IMR-90 (cell line): Measurements from ENCODE around the gene STOML1. TPM values are rescaled to one million over a fixed set of nuclear protein-coding genes. Genes with fewer than 3 reads are reported as not detected.

Source experiments
- ATAC-seq: fragments of 200-7000 bp; cut with Tn5 transposase; 2 replicates; pipeline ENCODE4 v1.9.1; 2020; ENCODE audit warnings: low read depth, mild to moderate bottlenecking, moderate library complexity
- BruUV-seq: library from RNA; stranded (reverse); fragments of 400-500 nt; replicated peaks from 2 replicates; lab custom pipeline; 2021; lab: Mats Ljungman, UMichigan
- CTCF ChIA-PET: fragments of 300-600 bp; formaldehyde crosslinking; extraction: SDS; loops from one replicate; lab custom pipeline; 2021; ENCODE audit warnings: antibody characterized with exemption; lab: Yijun Ruan, JAX
- POLR2A ChIA-PET: fragments of 300-600 bp; sonication (Branson Sonifier 250); formaldehyde crosslinking; loops from one replicate; lab custom pipeline; 2022; ENCODE audit warnings: antibody characterized with exemption; ENCODE audit not compliant: unreplicated experiment; lab: Charles Lee
- DNase-seq: peaks from one replicate; pipeline ENCODE4 v3.0.0; 2013
- H2AFZ ChIP-seq: replicated peaks from 2 replicates; pipeline ENCODE3; 2013; ENCODE audit warnings: low read length, mild to moderate bottlenecking; ENCODE audit not compliant: poor library complexity
- H2AK5ac ChIP-seq: 2 replicates; pipeline ENCODE4 v1.6.1; 2013; ENCODE audit warnings: low read depth, low read length, inconsistent platforms
- H2AK9ac ChIP-seq: replicated peaks from 2 replicates; pipeline ENCODE3; 2013; ENCODE audit warnings: mild to moderate bottlenecking, low read depth, low read length, moderate library complexity; ENCODE audit not compliant: poor library complexity
- H2BK120ac ChIP-seq: 2 replicates; pipeline ENCODE4 v1.6.1; 2013; ENCODE audit warnings: low read depth, low read length, inconsistent platforms
- H2BK15ac ChIP-seq: 3 replicates; pipeline ENCODE4 v1.6.1; 2013; ENCODE audit warnings: low read depth, low read length, inconsistent platforms
- H2BK20ac ChIP-seq: 2 replicates; pipeline ENCODE4 v1.6.1; 2013; ENCODE audit warnings: low read depth, mild to moderate bottlenecking, inconsistent platforms, low read length, moderate library complexity
- H2BK5ac ChIP-seq: 2 replicates; pipeline ENCODE4 v1.6.1; 2013; ENCODE audit warnings: mild to moderate bottlenecking, low read depth, low read length, inconsistent platforms; ENCODE audit not compliant: poor library complexity, severe bottlenecking
- H3K14ac ChIP-seq: replicated peaks from 2 replicates; pipeline ENCODE4 v1.6.1; 2013; ENCODE audit warnings: low read depth, low read length, inconsistent platforms
- H3K18ac ChIP-seq: 2 replicates; pipeline ENCODE4 v1.6.1; 2013; ENCODE audit warnings: low read depth, low read length, control low read depth
- H3K23ac ChIP-seq: 2 replicates; pipeline ENCODE4 v1.6.1; 2013; ENCODE audit warnings: low read depth, low read length, inconsistent platforms
- H3K27ac ChIP-seq: 2 replicates; pipeline ENCODE4 v1.5.1; 2013; ENCODE audit warnings: mild to moderate bottlenecking, control low read depth, low read length; ENCODE audit not compliant: insufficient read depth
- H3K27me3 ChIP-seq: 2 replicates; pipeline ENCODE4 v1.6.1; 2013; ENCODE audit warnings: low read length; ENCODE audit not compliant: control insufficient read depth, insufficient read depth
- H3K36me3 ChIP-seq: 2 replicates; pipeline ENCODE4 v1.6.1; 2013; ENCODE audit warnings: low read length, mixed read lengths; ENCODE audit not compliant: control insufficient read depth, insufficient read depth
- H3K4ac ChIP-seq: 2 replicates; pipeline ENCODE4 v1.6.1; 2013; ENCODE audit warnings: low read depth, low read length, inconsistent platforms
- H3K4me1 ChIP-seq: 2 replicates; pipeline ENCODE4 v1.6.1; 2013; ENCODE audit warnings: low read length, mixed read lengths; ENCODE audit not compliant: control insufficient read depth, insufficient read depth
- H3K4me2 ChIP-seq: 2 replicates; pipeline ENCODE4 v1.6.1; 2013; ENCODE audit warnings: low read depth, mild to moderate bottlenecking, control low read depth, low read length, moderate library complexity
- H3K4me3 ChIP-seq: 2 replicates; pipeline ENCODE4 v1.5.1; 2013; ENCODE audit warnings: low read depth, mild to moderate bottlenecking, control low read depth, low read length, moderate library complexity; ENCODE audit not compliant: insufficient read depth
- H3K56ac ChIP-seq: 2 replicates; pipeline ENCODE4 v1.6.1; 2013; ENCODE audit warnings: low read length, inconsistent platforms; ENCODE audit not compliant: insufficient read depth; ENCODE audit errors: extremely low read depth
- H3K79me1 ChIP-seq, 2 experiments: 2 replicates each; pipeline ENCODE4 v1.6.1; 2013; ENCODE audit warnings: low read length in 2 of 2, inconsistent platforms in 1 of 2, low read depth in 1 of 2
- H3K9ac ChIP-seq: 2 replicates; pipeline ENCODE4 v1.6.1; 2013; ENCODE audit warnings: low read depth, low read length, control low read depth
- H3K9me1 ChIP-seq: 2 replicates; pipeline ENCODE4 v1.6.1; 2013; ENCODE audit warnings: low read length, inconsistent platforms; ENCODE audit not compliant: insufficient read depth
- H3K9me3 ChIP-seq: 2 replicates; pipeline ENCODE4 v1.6.1; 2013; ENCODE audit warnings: low read length; ENCODE audit not compliant: control insufficient read depth, insufficient read depth
- H4K20me1 ChIP-seq: 2 replicates; pipeline ENCODE4 v1.6.1; 2013; ENCODE audit warnings: low read length, inconsistent platforms; ENCODE audit not compliant: insufficient read depth
- H4K5ac ChIP-seq: 2 replicates; pipeline ENCODE4 v1.6.1; 2013; ENCODE audit warnings: mild to moderate bottlenecking, low read depth, low read length, control low read depth
- H4K8ac ChIP-seq, 2 experiments: 2 replicates each; pipeline ENCODE4 v1.6.1; 2013; ENCODE audit warnings: low read depth in 2 of 2, low read length in 2 of 2, control low read depth in 1 of 2, inconsistent platforms in 1 of 2
- H4K91ac ChIP-seq: 2 replicates; pipeline ENCODE4 v1.6.1; 2013; ENCODE audit warnings: low read depth, low read length, inconsistent platforms; ENCODE audit not compliant: insufficient read depth
- BHLHE40 ChIP-seq: fragments of 150-350 bp; IDR thresholded peaks from 2 replicates; pipeline ENCODE4 v1.6.1; 2016; ENCODE audit warnings: mild to moderate bottlenecking, low read depth, low read length
- ELK1 ChIP-seq: fragments of 150-350 bp; IDR thresholded peaks from 2 replicates; pipeline ENCODE4 v1.6.1; 2016; ENCODE audit warnings: low read depth, mild to moderate bottlenecking, low read length, moderate library complexity, borderline replicate concordance
- FOS ChIP-seq: fragments of 150-350 bp; IDR thresholded peaks from 2 replicates; pipeline ENCODE4 v1.6.1; 2016; ENCODE audit warnings: low read depth, low read length
- MAZ ChIP-seq: IDR thresholded peaks from 2 replicates; pipeline ENCODE4 v1.6.1; 2012; ENCODE audit warnings: low read depth, mild to moderate bottlenecking, low read length, improper control_type of control experiment, moderate library complexity, borderline replicate concordance
- NFE2L2 ChIP-seq: fragments of 150-350 bp; IDR thresholded peaks from 2 replicates; pipeline ENCODE4 v1.6.1; 2016; ENCODE audit warnings: low read depth, mild to moderate bottlenecking, low read length
- POLR2A ChIP-seq: IDR thresholded peaks from 2 replicates; pipeline ENCODE4 v1.6.1; 2012; ENCODE audit warnings: mild to moderate bottlenecking, low read depth, low read length
- RAD21 ChIP-seq: IDR thresholded peaks from 2 replicates; pipeline ENCODE4 v1.6.1; 2012; ENCODE audit warnings: low read length, improper control_type of control experiment
- RCOR1 ChIP-seq: IDR thresholded peaks from 2 replicates; pipeline ENCODE4 v1.6.1; 2012; ENCODE audit warnings: mild to moderate bottlenecking, low read length, improper control_type of control experiment; ENCODE audit not compliant: insufficient replicate concordance
- RFX5 ChIP-seq: IDR thresholded peaks from 2 replicates; pipeline ENCODE4 v1.8.0; 2012; ENCODE audit warnings: low read depth, mild to moderate bottlenecking, low read length, moderate library complexity
- SMC3 ChIP-seq: fragments of 150-350 bp; IDR thresholded peaks from 2 replicates; pipeline ENCODE4 v1.6.1; 2016; ENCODE audit warnings: low read depth, mild to moderate bottlenecking, antibody characterized with exemption, low read length, moderate library complexity
- WGBS, 2 experiments: methylation state at CpG; one replicate each; pipeline versions ENCODE4 v1.1.5 to v1.1.7; 2013; ENCODE audit warnings: missing lambda C conversion rate in 2 of 2; ENCODE audit not compliant: insufficient read length in 1 of 2; ENCODE audit errors: extremely low coverage in 2 of 2; 5-methylcytosine and 5-hydroxymethylcytosine counted together
- dilution Hi-C: fragments of 300-500 bp; cut with HindIII; formaldehyde crosslinking; loops from one replicate; pipeline ENCODE4 v1.14.3; 2018; ENCODE audit warnings: low sequenced_read_pairs; ENCODE audit not compliant: unreplicated experiment
- in situ Hi-C: fragments of 300-500 bp; cut with MboI; formaldehyde crosslinking; loops from 3 replicates; pipeline ENCODE4 v1.14.3; 2019; ENCODE audit warnings: low sequenced_read_pairs, inconsistent platforms, mixed read lengths
- intact Hi-C: fragments of 100-400 bp; cut with micrococcal nuclease; formaldehyde crosslinking; loops from 2 replicates; pipeline ENCODE4 v1.10.0; 2022
- polyA plus RNA-seq, 3 experiments: library from polyadenylated mRNA; depleted of rRNA; stranded (reverse); fragments of >200 nt; gene quantifications; 2 replicates each; pipeline ENCODE4 v1.2.3, GENCODE V29; 2012; ENCODE audit warnings: low replicate concordance in 1 of 3
- total RNA-seq: library from RNA; depleted of rRNA; stranded (reverse); fragments of >200 nt; gene quantifications from 2 replicates; pipeline ENCODE4 v1.2.3, GENCODE V29; 2012
- TF ChIP-seq, protein P1 (sequence below): conservative IDR thresholded peaks from 2 replicates; pipeline ENCODE4 v1.5.1; 2012; ENCODE audit warnings: mild to moderate bottlenecking, low read depth, low read length, improper control_type of control experiment

STOML1 gene
- total and polyA plus RNA-seq, 2 of the 4 experiments (the other 2 are of a cell fraction), result 11.8 to 21.2 TPM

- TF ChIP-seq ELK1, result no peak
These were observed 59.5 kb downstream of the STOML1 start (continued) for GRCh38 chr15:73932381-73933191.

DNA sequence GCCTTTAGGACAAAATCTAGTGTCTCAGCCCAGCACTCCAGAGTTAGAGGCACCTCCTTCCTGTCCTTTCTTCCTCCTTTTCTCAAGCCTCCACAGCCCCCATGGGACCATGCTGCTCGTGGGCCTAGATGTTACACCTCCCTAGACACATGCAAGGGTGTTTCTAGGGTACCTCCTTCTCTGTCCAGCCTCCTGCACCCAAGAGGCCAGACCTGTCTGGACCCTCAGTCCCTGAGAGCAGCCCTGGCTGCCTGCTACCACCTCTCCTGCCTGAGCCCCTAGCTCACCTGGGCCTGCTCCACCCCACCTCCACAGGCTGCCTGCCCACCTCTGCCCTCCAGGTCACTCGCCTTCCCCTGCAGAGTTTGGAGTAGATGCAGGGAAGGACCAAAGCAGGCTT lies 60.7 kb downstream of the STOML1 start:
- no peak overlapping the region for H3K4me2 ChIP-seq
- dilution Hi-C loops, result no loop called here
- TF ChIP-seq ELK1 (no peak), RFX5 (no peak), POLR2A (no peak), BHLHE40 (no peak), SMC3 (no peak), FOS (no peak), MAZ (no peak), NFE2L2 (no peak), RAD21 (no peak), RCOR1 (no peak)
- TF ChIP-seq, protein P1, sequence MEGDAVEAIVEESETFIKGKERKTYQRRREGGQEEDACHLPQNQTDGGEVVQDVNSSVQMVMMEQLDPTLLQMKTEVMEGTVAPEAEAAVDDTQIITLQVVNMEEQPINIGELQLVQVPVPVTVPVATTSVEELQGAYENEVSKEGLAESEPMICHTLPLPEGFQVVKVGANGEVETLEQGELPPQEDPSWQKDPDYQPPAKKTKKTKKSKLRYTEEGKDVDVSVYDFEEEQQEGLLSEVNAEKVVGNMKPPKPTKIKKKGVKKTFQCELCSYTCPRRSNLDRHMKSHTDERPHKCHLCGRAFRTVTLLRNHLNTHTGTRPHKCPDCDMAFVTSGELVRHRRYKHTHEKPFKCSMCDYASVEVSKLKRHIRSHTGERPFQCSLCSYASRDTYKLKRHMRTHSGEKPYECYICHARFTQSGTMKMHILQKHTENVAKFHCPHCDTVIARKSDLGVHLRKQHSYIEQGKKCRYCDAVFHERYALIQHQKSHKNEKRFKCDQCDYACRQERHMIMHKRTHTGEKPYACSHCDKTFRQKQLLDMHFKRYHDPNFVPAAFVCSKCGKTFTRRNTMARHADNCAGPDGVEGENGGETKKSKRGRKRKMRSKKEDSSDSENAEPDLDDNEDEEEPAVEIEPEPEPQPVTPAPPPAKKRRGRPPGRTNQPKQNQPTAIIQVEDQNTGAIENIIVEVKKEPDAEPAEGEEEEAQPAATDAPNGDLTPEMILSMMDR, result no peak

More for the DNA sequence above, 60.7 kb downstream of the STOML1 start:
- ATAC-seq (no peak), DNase-seq (no peak)
- Histone ChIP-seq H2AFZ (peak overlapping the region; percentile 33), H3K14ac (0 out of 2 replicates have a peak overlapping the region, but pooled peaks have one; percentile 41), H3K4ac (peak overlapping the region; percentile 48; the same call in 1 of the 2 replicates), H3K4me3 (no peak overlapping the region), H2AK5ac (peak overlapping the region; percentile 87), H3K23ac (no peak overlapping the region; the same call in 1 of the 2 replicates), H3K18ac (no peak overlapping the region), H3K9me3 (no peaks in the 10 kb centered on the region), H3K4me1 (peaks cover 46% of the 10 kb centered on the region), H3K36me3 (peaks cover 12% of the 10 kb centered on the region), H2BK20ac (peak overlapping the region; percentile 27; the same call in 1 of the 2 replicates), H3K79me1 (peaks cover 40 to 88% of the 10 kb centered on the region in 2 experiments), H2AK9ac (peak overlapping the region; percentile 95), H3K9ac (no peak overlapping the region), H2BK120ac (peak overlapping the region; percentile 30; the same call in 1 of the 2 replicates), H4K20me1 (peaks cover 76% of the 10 kb centered on the region), H2BK15ac (no peak overlapping the region), H3K27me3 (no peaks in the 10 kb centered on the region), H3K56ac (no peak overlapping the region), H4K5ac (no peak overlapping the region), H4K8ac (peak overlapping the region; percentile 20 to 34; a peak in 1 of 4 replicates), H3K27ac (peak overlapping the region; percentile 9; the same call in 1 of the 2 replicates), H4K91ac (no peak overlapping the region), H2BK5ac (peak overlapping the region; percentile 5), H3K9me1 (peaks cover 41% of the 10 kb centered on the region)
- intact Hi-C loops, result no loop called here
- no TSS peak for BruUV-seq
- ChIA-PET CTCF (no interaction called here), POLR2A (no interaction called here)
- no CpG with 5 or more reads among the region's 2 CpGs for WGBS, 2 experiments
- in situ Hi-C loops, result no loop called here
